K562 (cell line): ENCODE data around the gene NSUN6. TPM values are rescaled to one million over a fixed set of nuclear protein-coding genes. Genes with fewer than 3 reads are reported as not detected.

Experiments used
- ATAC-seq: fragments of 200-7000 bp; cut with Tn5 transposase; 3 replicates; pipeline ENCODE4 v1.9.1; 2020; ENCODE audit warnings: moderate library complexity
- BruUV-seq: library from RNA; stranded (reverse); fragments of 400-500 nt; replicated peaks from 2 replicates; lab custom pipeline; 2021; lab: Mats Ljungman, UMichigan
- CTCF ChIA-PET: fragments of 300-600 bp; formaldehyde crosslinking; extraction: SDS; loops from one replicate; lab custom pipeline; 2021; ENCODE audit warnings: low intra/inter-chr PET ratio; lab: Yijun Ruan, JAX
- POLR2A ChIA-PET: fragments of 300-600, 350-650 bp; sonication (Branson Sonifier 250); formaldehyde crosslinking; extraction: SDS; loops from one replicate; lab custom pipeline; 2021; ENCODE audit warnings: antibody characterized with exemption, inconsistent platforms; lab: Yijun Ruan, JAX
- DNase-seq, 4 experiments: peaks; one replicate each; pipeline versions ENCODE4 v3.0.0 to v3.0.0-alpha.2; 2011 to 2018; ENCODE audit warnings: low spot score in 3 of 4, mixed read lengths in 3 of 4; ENCODE audit errors: extremely low read depth in 1 of 4
- FAIRE-seq: peaks from 2 replicates; lab custom pipeline; 2011; peaks lifted over from hg19 to GRCh38; lab: Jason Lieb, UNC
- H2AFZ ChIP-seq: 2 replicates; pipeline ENCODE4 v1.6.0; 2011; ENCODE audit warnings: low read depth, low read length, control low read depth, inconsistent platforms
- H3K27ac ChIP-seq: fragments of 200-600 bp; 3 replicates; pipeline ENCODE4 v1.8.0; 2011; ENCODE audit warnings: low read depth, mild to moderate bottlenecking, control low read depth, inconsistent platforms, low read length, moderate library complexity, mixed read lengths; ENCODE audit errors: extremely low read depth
- H3K27me3 ChIP-seq, 2 experiments: fragments of 300-600 bp in 1 of 2; 2 replicates in 1 of 2; 3 replicates in 1 of 2; pipeline versions ENCODE4 v1.6.0 to v1.8.0; 2011; ENCODE audit warnings: inconsistent platforms in 2 of 2, low read length in 2 of 2, mild to moderate bottlenecking in 1 of 2, mixed read lengths in 1 of 2, moderate library complexity in 1 of 2; ENCODE audit not compliant: control insufficient read depth in 2 of 2, insufficient read depth in 2 of 2
- H3K36me3 ChIP-seq: fragments of 300-600 bp; 3 replicates; pipeline ENCODE4 v1.8.0; 2011; ENCODE audit warnings: mild to moderate bottlenecking, low read length, inconsistent platforms; ENCODE audit not compliant: control insufficient read depth, insufficient read depth
- H3K4me1 ChIP-seq, 2 experiments: fragments of 200-600 bp in 1 of 2; replicated peaks in 1 of 2; 2 replicates in 1 of 2; 3 replicates in 1 of 2; pipeline versions ENCODE4 v1.5.1 to v1.8.0; 2011; ENCODE audit warnings: inconsistent platforms in 2 of 2, low read length in 2 of 2, mild to moderate bottlenecking in 1 of 2, mixed read lengths in 1 of 2, moderate library complexity in 1 of 2; ENCODE audit not compliant: control insufficient read depth in 2 of 2, insufficient read depth in 2 of 2
- H3K4me2 ChIP-seq: 2 replicates; pipeline ENCODE4 v1.6.1; 2011; ENCODE audit warnings: low read length, control low read depth, inconsistent platforms, mixed read lengths; ENCODE audit not compliant: insufficient read depth
- H3K4me3 ChIP-seq: fragments of 200-600 bp; sonication (generic), shearing (Covaris generic); 2 replicates; pipeline ENCODE4 v1.5.1; 2016; ENCODE audit warnings: control low read depth, inconsistent platforms
- H3K79me2 ChIP-seq: fragments of 200-600 bp; 3 replicates; pipeline ENCODE4 v1.8.0; 2011; ENCODE audit warnings: low read length, inconsistent platforms; ENCODE audit not compliant: control insufficient read depth, insufficient read depth
- H3K9ac ChIP-seq, 2 experiments: 2 replicates each; pipeline versions ENCODE4 v1.6.0 to v1.6.1; 2011; ENCODE audit warnings: low read depth in 2 of 2, low read length in 2 of 2, control low read depth in 1 of 2, inconsistent platforms in 1 of 2, mild to moderate bottlenecking in 1 of 2, mixed read lengths in 1 of 2; ENCODE audit not compliant: insufficient read depth in 1 of 2
- H3K9me1 ChIP-seq: one replicate; pipeline ENCODE4 v1.6.0; 2011; ENCODE audit warnings: inconsistent platforms, mild to moderate bottlenecking, low read length, moderate library complexity; ENCODE audit not compliant: control insufficient read depth, insufficient read depth
- H3K9me3 ChIP-seq: replicated peaks from 2 replicates; pipeline ENCODE4 v1.5.1; 2011; ENCODE audit warnings: low read depth, low read length, inconsistent platforms; ENCODE audit not compliant: control insufficient read depth, insufficient read depth
- H4K20me1 ChIP-seq: replicated peaks from 2 replicates; pipeline ENCODE4 v1.6.1; 2011; ENCODE audit warnings: low read length, inconsistent platforms, mixed read lengths; ENCODE audit not compliant: control insufficient read depth, insufficient read depth
- CBFA2T3 ChIP-seq: fragments of 450-650 bp; IDR thresholded peaks from 2 replicates; pipeline ENCODE4 v1.6.1; 2017
- EP400 ChIP-seq: fragments of 450-650 bp; IDR thresholded peaks from 2 replicates; pipeline ENCODE4 v1.6.1; 2017; ENCODE audit warnings: antibody characterized with exemption, mild to moderate bottlenecking, moderate library complexity
- POLR3G ChIP-seq: IDR thresholded peaks from 2 replicates; pipeline ENCODE4 v1.6.1; 2011; ENCODE audit not compliant: insufficient read length, insufficient replicate concordance; ENCODE audit errors: extremely low read depth
- PRDM10 ChIP-seq: fragments of 450-650 bp; IDR thresholded peaks from 2 replicates; pipeline ENCODE4 v1.6.1; 2018; ENCODE audit not compliant: partially characterized antibody
- TBP ChIP-seq: optimal IDR thresholded peaks from 2 replicates; pipeline ENCODE3; 2011; ENCODE audit warnings: low read depth, low read length, improper control_type of control experiment
- ZNF23 ChIP-seq: fragments of 250-450 bp; sonication (Bioruptor Pico); IDR thresholded peaks from 2 replicates; pipeline ENCODE4 v1.4.0; 2020; ENCODE audit warnings: mild to moderate bottlenecking
- ZSCAN29 ChIP-seq: fragments of 450-650 bp; IDR thresholded peaks from 2 replicates; pipeline ENCODE4 v1.6.1; 2017
- WGBS: fragments of 100-300 bp; shearing (Covaris generic); methylation state at CpG from one replicate; pipeline ENCODE4 v1.1.6; 2016; ENCODE audit warnings: low coverage, mixed read lengths; ENCODE audit not compliant: insufficient coverage; ENCODE audit errors: missing lambda C conversion rate; 5-methylcytosine and 5-hydroxymethylcytosine counted together
- in situ Hi-C: fragments of 300-500 bp; cut with MboI; formaldehyde crosslinking; loops from 4 replicates; pipeline ENCODE4 v1.15.0; 2018; ENCODE audit warnings: inconsistent platforms, mixed read lengths
- intact Hi-C: fragments of 100-400 bp; cut with micrococcal nuclease; formaldehyde crosslinking; loops from 2 replicates; pipeline ENCODE4 v1.14.2; 2022
- polyA plus RNA-seq, 8 experiments: library from polyadenylated mRNA; depleted of rRNA in 4 of 8; stranded (reverse) in 5 of 8; unstranded in 3 of 8; fragments of >200 nt; fragmentation: Nextera tagmentation in 2 of 8; fragmentation: Illumina TruSeq in 1 of 8; extraction: Ambion mirVana in 2 of 8; extraction: Trizol in 1 of 8; gene quantifications; 2 replicates each; pipeline versions ENCODE4 v1.2.1 to v1.2.3, GENCODE V29; 2011 to 2014; ENCODE audit warnings: inconsistent platforms in 1 of 8, missing spikeins in 1 of 8
- total RNA-seq, 7 experiments: library from RNA; depleted of rRNA in 6 of 7; stranded (reverse); fragments of >200 nt in 6 of 7; fragmentation: Illumina TruSeq in 2 of 7; extraction: Trizol in 2 of 7; gene quantifications; 2 replicates each; pipeline versions ENCODE4 v1.2.1 to v1.2.3, GENCODE V29; 2011 to 2021; ENCODE audit warnings: low replicate concordance in 1 of 7

Gene NSUN6
- total and polyA plus RNA-seq, 9 of the 15 experiments (the other 6 are each of a cell fraction or from before 2014, with no cell fraction given) = 12.5 to 33.1 (median 24.2) TPM

- Histone ChIP-seq H3K9me1 (no peaks in the 10 kb centered on the region), H2AFZ (peak overlapping the region; percentile 86; the same call in 1 of the 2 replicates), H3K9ac (peak overlapping the region; percentile 8 to 91; a peak in 3 of 4 replicates), H4K20me1 (no peaks in the 10 kb centered on the region), H3K79me2 (peaks cover 52% of the 10 kb centered on the region), H3K27ac (peak overlapping the region; percentile 92), H3K9me3 (no peaks in the 10 kb centered on the region), H3K4me1 (peaks cover 0 to 7% of the 10 kb centered on the region in 2 experiments; a peak in 2 of 5 replicates), H3K4me3 (peak overlapping the region; percentile 69), H3K4me2 (peak overlapping the region; percentile 95), H3K27me3 (no peaks in the 10 kb centered on the region), H3K36me3 (peaks cover 28% of the 10 kb centered on the region)
- WGBS = under 1% methylated on average over 6 of the region's 6 CpGs
- in situ Hi-C loops = no loop called here
- ATAC-seq (peak; percentile 35), DNase-seq (peak in 1 of 4 experiments; percentile 24), FAIRE-seq (no peak)
- POLR2A ChIA-PET = no interaction called here
- TF ChIP-seq ZSCAN29 (peak; percentile 19; the same call in 1 of the 2 replicates), TBP (peak; percentile 12), ZNF23 (CRISPR knock-in tag) (no peak)
- CTCF ChIA-PET = no interaction called here
- no TSS peak for BruUV-seq
- intact Hi-C loops = no loop called here
Observed at GRCh38 chr10:18650404-18650997, 886 bp downstream of the NSUN6 start.

- in situ Hi-C loops = no loop called here
- FAIRE-seq (no peak), DNase-seq (peak in 1 of 4 experiments; percentile 33), ATAC-seq (peak; percentile 70)
- ChIA-PET CTCF (no interaction called here), POLR2A (interaction anchor here (1.4 to 1.6 kb wide), 2 partner anchors 10 kb away, joined by 5 to 12 read pairs; partner anchors contain the start of gene ARL5B)
- Histone ChIP-seq H3K9me1 (no peaks in the 10 kb centered on the region), H3K27me3 (no peaks in the 10 kb centered on the region), H3K4me2 (peak overlapping the region; percentile 95), H3K9me3 (no peaks in the 10 kb centered on the region), H3K4me3 (peak overlapping the region; percentile 69), H3K36me3 (peaks cover 31% of the 10 kb centered on the region), H3K27ac (peak overlapping the region; percentile 54), H3K9ac (peak overlapping the region; percentile 82 to 91; a peak in 3 of 4 replicates), H3K4me1 (peaks cover 0 to 7% of the 10 kb centered on the region in 2 experiments; a peak in 2 of 5 replicates), H2AFZ (peak overlapping the region; percentile 26; the same call in 1 of the 2 replicates), H3K79me2 (peaks cover 52% of the 10 kb centered on the region), H4K20me1 (no peaks in the 10 kb centered on the region)
- WGBS = 3% methylated on average over 7 of the region's 7 CpGs
- BruUV-seq = no TSS peak
- 0 out of 2 replicates have a peak, but pooled peaks have one; percentile 5 for TF ChIP-seq CBFA2T3
- TF ChIP-seq POLR3G = no peak
- TF ChIP-seq PRDM10 = peak; percentile 64
- TF ChIP-seq EP400 = peak; percentile 25; the same call in 1 of the 2 replicates
- intact Hi-C loops = no loop called here
Observed at GRCh38 chr10:18649364-18649959, 1.9 kb downstream of the NSUN6 start.
